HG03066 (cell line): Measurements from ENCODE around the gene B3GALNT2.
"Not testable (repeated sequence)": the region's sequence is repeated elsewhere in the genome, so short reads cannot be mapped to it uniquely, and the experiment has no call there.

Source experiments
- ATAC-seq: cut with Tn5 transposase; IDR thresholded peaks from one replicate; pipeline ENCODE4 v1.9.1; 2021; ENCODE audit warnings: low read depth; ENCODE audit not compliant: unreplicated experiment

The B3GALNT2 gene

GRCh38 chr1:235504122-235504493, at the start of gene B3GALNT2:
B3GALNT2 (minus strand) TSS chr1:235504452; CDS start chr1:235504252, 200 bp downstream.
- peak; percentile 33 for ATAC-seq

- no peak for ATAC-seq
Observed at GRCh38 chr1:235553112-235553551, 48.9 kb upstream of the B3GALNT2 start.

GRCh38 chr1:235552146-235552716, 48.0 kb upstream of the B3GALNT2 start:
- no peak for ATAC-seq

GRCh38 chr1:235549351-235550139, 45.3 kb upstream of the B3GALNT2 start:
- no peak for ATAC-seq

GRCh38 chr1:235546369-235547155, 42.3 kb upstream of the B3GALNT2 start:
- not testable (repeated sequence) for ATAC-seq

GRCh38 chr1:235545292-235545930, 41.2 kb upstream of the B3GALNT2 start:
- ATAC-seq: no peak

GRCh38 chr1:235542845-235543244, 38.6 kb upstream of the B3GALNT2 start:
- not testable (repeated sequence) for ATAC-seq

- ATAC-seq: no peak
Observed at GRCh38 chr1:235533476-235534168, 29.4 kb upstream of the B3GALNT2 start.

GRCh38 chr1:235532360-235532759, 28.1 kb upstream of the B3GALNT2 start:
- no peak for ATAC-seq

- ATAC-seq: no peak
Observed at GRCh38 chr1:235527196-235527814, 23.1 kb upstream of the B3GALNT2 start.

GRCh38 chr1:235525314-235525713, 21.1 kb upstream of the B3GALNT2 start:
- ATAC-seq: no peak

- no peak for ATAC-seq
Observed at GRCh38 chr1:235516862-235517446, 12.7 kb upstream of the B3GALNT2 start.

- no peak for ATAC-seq
Observed at GRCh38 chr1:235515844-235516512, 11.7 kb upstream of the B3GALNT2 start.

GRCh38 chr1:235513495-235514366, 9.5 kb upstream of the B3GALNT2 start:
- no peak for ATAC-seq

GRCh38 chr1:235511470-235512240, 7.4 kb upstream of the B3GALNT2 start:
- no peak for ATAC-seq

GRCh38 chr1:235510823-235511222, 6.6 kb upstream of the B3GALNT2 start:
- no peak for ATAC-seq

GRCh38 chr1:235507623-235508022, 3.4 kb upstream of the B3GALNT2 start:
- ATAC-seq: no peak
